Osteoblast (primary cell): ENCODE measurements around the gene BRSK2. TPM values are rescaled to one million over a fixed set of nuclear protein-coding genes. Genes with fewer than 3 reads are reported as not detected.

Source experiments
- DNase-seq: peaks from one replicate; pipeline ENCODE4 v3.0.0; 2011; ENCODE audit warnings: low spot score, mixed read lengths; ENCODE audit not compliant: insufficient read length; ENCODE audit errors: missing footprints
- H2AFZ ChIP-seq: 2 replicates; pipeline ENCODE4 v1.6.0; 2011; ENCODE audit warnings: mild to moderate bottlenecking, low read length
- H3K27ac ChIP-seq: 2 replicates; pipeline ENCODE4 v1.5.1; 2011; ENCODE audit warnings: mild to moderate bottlenecking, low read depth, low read length, moderate library complexity
- H3K27me3 ChIP-seq: 2 replicates; pipeline ENCODE4 v1.6.0; 2012; ENCODE audit warnings: mild to moderate bottlenecking, control low read depth, inconsistent platforms, low read length, moderate library complexity; ENCODE audit not compliant: insufficient read depth
- H3K36me3 ChIP-seq: 2 replicates; pipeline ENCODE4 v1.5.1; 2011; ENCODE audit warnings: mild to moderate bottlenecking, low read length, control low read depth, moderate library complexity; ENCODE audit not compliant: insufficient read depth
- H3K4me1 ChIP-seq: 2 replicates; pipeline ENCODE4 v1.5.1; 2011; ENCODE audit warnings: mild to moderate bottlenecking, low read length, control low read depth, moderate library complexity; ENCODE audit not compliant: insufficient read depth
- H3K4me2 ChIP-seq: 2 replicates; pipeline ENCODE4 v1.6.0; 2011; ENCODE audit warnings: mild to moderate bottlenecking, low read length; ENCODE audit not compliant: insufficient read depth
- H3K4me3 ChIP-seq: fragments of 200-600 bp; sonication (generic); 3 replicates; pipeline ENCODE4 v1.5.1; 2012; ENCODE audit warnings: mild to moderate bottlenecking, low read length, inconsistent platforms; ENCODE audit not compliant: insufficient read depth
- H3K79me2 ChIP-seq: 2 replicates; pipeline ENCODE4 v1.6.0; 2012; ENCODE audit warnings: mild to moderate bottlenecking, low read length, control low read depth, inconsistent platforms; ENCODE audit not compliant: insufficient read depth
- H3K9me3 ChIP-seq: 2 replicates; pipeline ENCODE4 v1.5.1; 2011; ENCODE audit warnings: low read depth, low read length, control low read depth
- H4K20me1 ChIP-seq: 2 replicates; pipeline ENCODE4 v1.6.0; 2012; ENCODE audit warnings: mild to moderate bottlenecking, low read length, control low read depth; ENCODE audit not compliant: insufficient read depth
- CTCF ChIP-seq: IDR thresholded peaks from 2 replicates; pipeline ENCODE4 v1.5.1; 2011; ENCODE audit warnings: mild to moderate bottlenecking, low read depth, low read length, moderate library complexity; ENCODE audit errors: extremely low read depth
- total RNA-seq: library from RNA; depleted of rRNA; stranded (reverse); fragments of >200 nt; gene quantifications from 2 replicates; pipeline ENCODE4 v1.2.3, GENCODE V29; 2012

Gene BRSK2
- total RNA-seq, 1 donor: 0.36 TPM

GRCh38 chr11:1349327-1350041, 40.2 kb upstream of the BRSK2 start:
- no peak overlapping the region for H3K27ac ChIP-seq
- H3K4me3 ChIP-seq: no peak overlapping the region
- H4K20me1 ChIP-seq: no peaks in the 10 kb centered on the region
- H3K36me3 ChIP-seq: no peaks in the 10 kb centered on the region
- H3K79me2 ChIP-seq: no peaks in the 10 kb centered on the region
- H2AFZ ChIP-seq: no peak overlapping the region
- no peaks in the 10 kb centered on the region for H3K4me1 ChIP-seq
- DNase-seq: no peak
- peaks cover 9% of the 10 kb centered on the region for H3K27me3 ChIP-seq
- no peak overlapping the region for H3K4me2 ChIP-seq
- H3K9me3 ChIP-seq: no peaks in the 10 kb centered on the region
- no peak for TF ChIP-seq CTCF

- no peaks in the 10 kb centered on the region for H3K36me3 ChIP-seq
- no peak overlapping the region for H3K27ac ChIP-seq
- no peak overlapping the region for H3K4me3 ChIP-seq
- TF ChIP-seq CTCF: no peak
- no peak for DNase-seq
- no peaks in the 10 kb centered on the region for H3K4me1 ChIP-seq
- no peaks in the 10 kb centered on the region for H3K79me2 ChIP-seq
- no peak overlapping the region for H2AFZ ChIP-seq
- H3K27me3 ChIP-seq: peaks cover 9% of the 10 kb centered on the region
- H3K9me3 ChIP-seq: no peaks in the 10 kb centered on the region
- H3K4me2 ChIP-seq: no peak overlapping the region
- no peaks in the 10 kb centered on the region for H4K20me1 ChIP-seq
Observed at GRCh38 chr11:1350086-1350725, 39.5 kb upstream of the BRSK2 start.

- no peak for DNase-seq
- Histone ChIP-seq H3K4me1 (no peaks in the 10 kb centered on the region), H3K4me2 (no peak overlapping the region), H3K27ac (no peak overlapping the region), H3K36me3 (no peaks in the 10 kb centered on the region), H3K9me3 (no peaks in the 10 kb centered on the region), H3K4me3 (no peak overlapping the region), H3K79me2 (no peaks in the 10 kb centered on the region), H3K27me3 (peaks cover 13% of the 10 kb centered on the region), H4K20me1 (no peaks in the 10 kb centered on the region), H2AFZ (no peak overlapping the region)
- TF ChIP-seq CTCF: no peak
Observed at GRCh38 chr11:1351278-1351937, 38.3 kb upstream of the BRSK2 start.
